GM19463 (cell line): ENCODE results near the gene DDAH1.

Experiments
- ATAC-seq: cut with Tn5 transposase; IDR thresholded peaks from one replicate; pipeline ENCODE4 v1.9.1; 2021; ENCODE audit warnings: mild to moderate bottlenecking, moderate library complexity; ENCODE audit not compliant: unreplicated experiment

Gene DDAH1

GRCh38 chr1:85277802-85278201, 187.2 kb downstream of the DDAH1 start:
- no peak for ATAC-seq

- ATAC-seq: no peak
Measured at GRCh38 chr1:85276978-85277639, 187.8 kb downstream of the DDAH1 start.

GRCh38 chr1:85276215-85276977, 188.6 kb downstream of the DDAH1 start, which contains the start of gene BCL10:
TSS of gene BCL10 (minus strand) at chr1:85276632. CDS start at chr1:85276352, 280 bp downstream.
- ATAC-seq: peak; percentile 92

GRCh38 chr1:85275701-85276214, 189.2 kb downstream of the DDAH1 start:
- ATAC-seq: no peak

- no peak for ATAC-seq
Measured at GRCh38 chr1:85274969-85275453, 189.9 kb downstream of the DDAH1 start.

- no peak for ATAC-seq
Measured at GRCh38 chr1:85273397-85273796, 191.6 kb downstream of the DDAH1 start.

GRCh38 chr1:85268801-85269585, 196.0 kb downstream of the DDAH1 start:
- no peak for ATAC-seq
